MCF 10A (cell line): ENCODE results near the gene GPC6. TPM values are rescaled to one million over a fixed set of nuclear protein-coding genes. Genes with fewer than 3 reads are reported as not detected.

Source experiments
- BruUV-seq: library from RNA; stranded (reverse); fragments of 400-500 nt; replicated peaks from 2 replicates; lab custom pipeline; 2021; lab: Mats Ljungman, UMichigan
- CTCF ChIA-PET: fragments of 300-600 bp; sonication (Branson Sonifier 250); formaldehyde crosslinking; extraction: SDS; loops from one replicate; lab custom pipeline; 2021; ENCODE audit warnings: antibody characterized with exemption, inconsistent platforms; lab: Yijun Ruan, JAX
- POLR2A ChIA-PET: fragments of 300-600, 350-650 bp; sonication (Branson Sonifier 250); formaldehyde crosslinking; extraction: SDS; loops from one replicate; lab custom pipeline; 2020; ENCODE audit warnings: antibody characterized with exemption, inconsistent platforms; lab: Yijun Ruan, JAX
- DNase-seq: peaks from one replicate; pipeline ENCODE4 v3.0.0-alpha.2; 2018; ENCODE audit not compliant: unreplicated experiment
- H3K27ac Mint-ChIP-seq: one replicate; pipeline ENCODE4 v1.8.0; 2022; ENCODE audit warnings: mild to moderate bottlenecking, low read depth, mixed read lengths; ENCODE audit not compliant: unreplicated experiment
- H3K27me3 Mint-ChIP-seq: one replicate; pipeline ENCODE4 v1.8.0; 2022; ENCODE audit warnings: mixed read lengths; ENCODE audit not compliant: insufficient read depth, unreplicated experiment
- H3K36me3 Mint-ChIP-seq: one replicate; pipeline ENCODE4 v1.8.0; 2022; ENCODE audit warnings: mild to moderate bottlenecking, moderate library complexity, mixed read lengths; ENCODE audit not compliant: insufficient read depth, unreplicated experiment
- H3K4me1 Mint-ChIP-seq: one replicate; pipeline ENCODE4 v1.8.0; 2022; ENCODE audit warnings: mixed read lengths; ENCODE audit not compliant: insufficient read depth, unreplicated experiment
- H3K4me3 Mint-ChIP-seq: one replicate; pipeline ENCODE4 v1.8.0; 2022; ENCODE audit warnings: mild to moderate bottlenecking, moderate library complexity, mixed read lengths; ENCODE audit not compliant: unreplicated experiment
- H3K9me3 Mint-ChIP-seq: one replicate; pipeline ENCODE4 v1.8.0; 2022; ENCODE audit warnings: mixed read lengths; ENCODE audit not compliant: unreplicated experiment
- intact Hi-C: fragments of 100-400 bp; cut with micrococcal nuclease; formaldehyde crosslinking; loops from 2 replicates; pipeline ENCODE4 v1.14.1; 2022
- total RNA-seq: library from RNA; stranded (reverse); gene quantifications from 2 replicates; pipeline ENCODE4 v1.2.3, GENCODE V29; 2022
- TF ChIP-seq, protein P1 (sequence below): fragments of 200-600 bp; IDR thresholded peaks from one replicate; pipeline ENCODE4 v1.8.0; 2022; ENCODE audit warnings: antibody characterized with exemption, mild to moderate bottlenecking; ENCODE audit not compliant: unreplicated experiment

The GPC6 gene
- total RNA-seq, 1 experiment from 2014 or later: 8.4 TPM

DNA sequence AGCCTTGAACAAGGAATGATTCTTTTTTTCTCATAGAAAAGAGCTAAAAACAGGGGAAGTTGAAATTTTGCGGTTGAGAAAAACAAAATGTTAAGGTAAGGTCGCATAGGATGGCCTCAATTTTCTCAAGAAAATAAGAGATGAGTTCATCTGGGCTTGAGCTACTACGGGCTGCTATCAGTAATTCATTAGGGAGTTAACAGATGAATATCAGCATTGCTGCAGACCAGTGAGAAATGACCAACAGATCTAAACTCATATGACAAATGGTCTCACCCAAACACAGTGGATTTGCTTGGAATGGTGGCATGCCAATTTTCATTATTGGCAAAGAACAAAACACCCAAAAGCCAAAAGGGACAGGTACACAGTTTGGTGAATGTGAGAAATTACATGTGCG lies 56.6 kb downstream of the GPC6 start:
- DNase-seq: no peak
- no peak overlapping the region for H3K4me3 Mint-ChIP-seq
- intact Hi-C loops: no loop called here
- ChIA-PET POLR2A (interaction anchor here (0.6 to 0.9 kb wide), 2 partner anchors 15 to 37 kb away, joined by 3 to 4 read pairs; no protein-coding TSS in a partner anchor), CTCF (no interaction called here)
- TF ChIP-seq, protein P1, sequence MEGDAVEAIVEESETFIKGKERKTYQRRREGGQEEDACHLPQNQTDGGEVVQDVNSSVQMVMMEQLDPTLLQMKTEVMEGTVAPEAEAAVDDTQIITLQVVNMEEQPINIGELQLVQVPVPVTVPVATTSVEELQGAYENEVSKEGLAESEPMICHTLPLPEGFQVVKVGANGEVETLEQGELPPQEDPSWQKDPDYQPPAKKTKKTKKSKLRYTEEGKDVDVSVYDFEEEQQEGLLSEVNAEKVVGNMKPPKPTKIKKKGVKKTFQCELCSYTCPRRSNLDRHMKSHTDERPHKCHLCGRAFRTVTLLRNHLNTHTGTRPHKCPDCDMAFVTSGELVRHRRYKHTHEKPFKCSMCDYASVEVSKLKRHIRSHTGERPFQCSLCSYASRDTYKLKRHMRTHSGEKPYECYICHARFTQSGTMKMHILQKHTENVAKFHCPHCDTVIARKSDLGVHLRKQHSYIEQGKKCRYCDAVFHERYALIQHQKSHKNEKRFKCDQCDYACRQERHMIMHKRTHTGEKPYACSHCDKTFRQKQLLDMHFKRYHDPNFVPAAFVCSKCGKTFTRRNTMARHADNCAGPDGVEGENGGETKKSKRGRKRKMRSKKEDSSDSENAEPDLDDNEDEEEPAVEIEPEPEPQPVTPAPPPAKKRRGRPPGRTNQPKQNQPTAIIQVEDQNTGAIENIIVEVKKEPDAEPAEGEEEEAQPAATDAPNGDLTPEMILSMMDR: no peak
- H3K9me3 Mint-ChIP-seq: no peaks in the 10 kb centered on the region
- no TSS peak for BruUV-seq
- peaks cover 11% of the 10 kb centered on the region for H3K4me1 Mint-ChIP-seq
- no peaks in the 10 kb centered on the region for H3K36me3 Mint-ChIP-seq
- H3K27ac Mint-ChIP-seq: no peak overlapping the region
- H3K27me3 Mint-ChIP-seq: no peaks in the 10 kb centered on the region

DNA sequence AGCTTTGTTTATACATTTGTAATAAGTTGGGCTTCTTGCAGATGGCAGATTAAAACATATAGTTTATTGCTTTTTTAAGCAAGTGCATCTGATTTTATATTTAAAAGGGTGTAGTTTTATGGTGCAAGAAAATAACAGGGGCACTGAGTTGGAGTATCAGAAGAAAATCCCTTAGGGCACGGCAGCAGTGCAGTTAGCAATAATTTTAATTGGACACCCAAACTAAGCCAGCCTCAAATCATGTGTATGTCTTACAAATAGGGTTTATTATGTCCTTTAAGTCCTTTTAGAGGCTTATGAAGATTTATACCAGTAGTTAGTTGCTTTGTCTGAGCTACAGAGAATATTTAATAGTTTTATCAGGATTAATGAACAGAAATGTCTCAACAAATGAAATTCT lies 57.5 kb downstream of the GPC6 start:
- no peak overlapping the region for H3K27ac Mint-ChIP-seq
- H3K27me3 Mint-ChIP-seq: no peaks in the 10 kb centered on the region
- CTCF ChIA-PET: interaction anchor here (0.8 kb wide), 1 partner anchor 21 kb away, joined by 3 read pairs; no protein-coding TSS in a partner anchor
- H3K9me3 Mint-ChIP-seq: no peaks in the 10 kb centered on the region
- intact Hi-C loops: no loop called here
- BruUV-seq: no TSS peak
- DNase-seq: no peak
- TF ChIP-seq, protein P1: no peak
- H3K36me3 Mint-ChIP-seq: no peaks in the 10 kb centered on the region
- POLR2A ChIA-PET: interaction anchor here (0.9 kb wide), 1 partner anchor 38 kb away, joined by 4 read pairs; no protein-coding TSS in a partner anchor
- H3K4me1 Mint-ChIP-seq: peaks cover 11% of the 10 kb centered on the region
- H3K4me3 Mint-ChIP-seq: no peak overlapping the region

DNA sequence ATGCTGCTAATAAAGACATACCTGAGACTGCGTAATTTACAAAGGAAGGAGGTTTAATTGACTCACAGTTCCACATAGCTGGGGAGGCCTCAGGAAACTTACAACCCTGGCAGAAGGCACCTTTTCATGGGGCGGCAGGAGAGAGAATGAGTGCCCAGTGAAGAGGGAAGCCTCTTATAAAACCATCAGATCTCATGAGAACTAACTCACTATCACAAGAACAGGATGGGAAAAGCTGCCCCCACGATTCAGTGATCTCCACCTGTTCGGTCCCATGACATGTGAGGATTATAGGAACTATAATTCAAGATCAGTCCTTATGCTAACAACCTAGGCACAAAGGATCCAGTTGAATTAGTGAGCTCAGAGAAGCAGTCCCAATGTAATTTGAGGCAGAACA lies 59.4 kb downstream of the GPC6 start:
- intact Hi-C loops: no loop called here
- Mint-ChIP-seq H3K27ac (no peak overlapping the region), H3K4me3 (no peak overlapping the region), H3K9me3 (no peaks in the 10 kb centered on the region), H3K27me3 (no peaks in the 10 kb centered on the region), H3K36me3 (no peaks in the 10 kb centered on the region), H3K4me1 (peaks cover 19% of the 10 kb centered on the region)
- no TSS peak for BruUV-seq
- CTCF ChIA-PET: interaction anchor here (0.5 to 1.0 kb wide), 2 partner anchors 249 to 645 kb away, joined by 4 to 5 read pairs; no protein-coding TSS in a partner anchor
- POLR2A ChIA-PET: interaction anchor here (0.5 to 0.7 kb wide), 2 partner anchors 10 to 378 kb away, joined by 3 read pairs; no protein-coding TSS in a partner anchor
- no peak for DNase-seq
- TF ChIP-seq, protein P1: no peak

DNA sequence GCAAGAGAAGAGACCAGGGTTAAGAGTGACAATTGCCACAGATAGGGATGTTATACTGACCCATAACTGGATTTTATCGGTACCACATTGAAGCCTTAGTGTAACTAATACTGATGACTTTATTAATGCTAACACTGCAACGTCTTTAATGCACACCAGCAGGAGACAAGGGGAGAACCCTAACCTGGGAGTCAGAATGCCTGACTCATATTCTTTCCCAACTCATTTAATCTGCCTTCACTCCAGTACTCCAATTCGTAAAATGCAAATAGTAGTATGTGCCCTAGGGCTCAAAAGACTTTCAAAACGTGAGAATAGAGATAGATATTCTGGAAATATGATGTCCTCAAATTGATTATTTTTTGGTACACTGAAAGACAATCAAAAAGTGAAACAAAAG lies 62.4 kb downstream of the GPC6 start:
- Mint-ChIP-seq H3K36me3 (no peaks in the 10 kb centered on the region), H3K4me1 (peaks cover 20% of the 10 kb centered on the region), H3K4me3 (no peak overlapping the region), H3K27me3 (no peaks in the 10 kb centered on the region), H3K9me3 (no peaks in the 10 kb centered on the region), H3K27ac (no peak overlapping the region)
- TF ChIP-seq, protein P1: no peak
- CTCF ChIA-PET: interaction anchor here (0.7 kb wide), 1 partner anchor 1717 kb away, joined by 3 read pairs; no protein-coding TSS in a partner anchor
- POLR2A ChIA-PET: no interaction called here
- DNase-seq: peak; percentile 58
- BruUV-seq: no TSS peak
- intact Hi-C loops: no loop called here
